A549 treated with CpdA at 1 μM for 4 hours (cell line): ENCODE data around the gene DAAM2. TPM values are rescaled to one million over a fixed set of nuclear protein-coding genes. Genes with fewer than 3 reads are reported as not detected.

Experiments
- total RNA-seq: library from RNA; stranded (reverse); fragments of 200-300 nt; extraction: Qiagen RNA extraction; gene quantifications from 5 replicates; pipeline ENCODE4 v1.2.3, GENCODE V29; 2022; ENCODE audit warnings: low read depth

Gene DAAM2
- total RNA-seq = 0.01 to 0.06 TPM in 2 of 5 replicates, not detected in the others

GRCh38 chr6:39791850-39792539, at the start of gene DAAM2:
Gene DAAM2, plus strand, starts transcription at chr6:39792376. Its CDS starts 63,927 bp downstream, at chr6:39856303.

GRCh38 chr6:39934131-39934757, 142.1 kb downstream of the DAAM2 start, which contains the start of gene MOCS1:
Gene MOCS1, minus strand, starts transcription at chr6:39934462. Its CDS starts 45 bp downstream, at chr6:39934417.

Other genes starting within 250 kb of the DAAM2 start
- gene KIF6, start 67.0 kb upstream of the DAAM2 start, total RNA-seq = 0.17 to 0.48 TPM (median 0.22 TPM) in 5 replicates
- 1.3 to 2.0 TPM (median 1.7 TPM) in 5 replicates for gene MOCS1, start 142.1 kb downstream of the DAAM2 start, total RNA-seq